Transverse colon (tissue), 4 donors: Measurements from ENCODE around the gene CASP4. TPM values are rescaled to one million over a fixed set of nuclear protein-coding genes. Genes with fewer than 3 reads are reported as not detected.

Experiments used
- DNase-seq: peaks from one replicate; pipeline ENCODE4 v3.0.0-alpha.2; 2019
- H3K27ac ChIP-seq, 4 donors: fragments of 200-600 bp; sonication (generic); 2 replicates each; pipeline ENCODE4 v1.5.1; 2016 to 2018; ENCODE audit warnings: inconsistent platforms in 4 of 4
- H3K27me3 ChIP-seq: fragments of 200-600 bp; sonication (generic); 2 replicates; pipeline ENCODE4 v1.5.1; 2017; ENCODE audit warnings: inconsistent platforms
- H3K36me3 ChIP-seq, 4 donors: fragments of 200-600 bp; sonication (generic); 2 replicates each; pipeline ENCODE4 v1.5.1; 2017 to 2019; ENCODE audit warnings: inconsistent platforms in 4 of 4
- H3K4me1 ChIP-seq, 4 donors: fragments of 200-600 bp; sonication (generic); 2 replicates each; pipeline ENCODE4 v1.5.1; 2017 to 2020; ENCODE audit warnings: inconsistent platforms in 4 of 4
- H3K4me3 ChIP-seq, 4 donors: fragments of 200-600 bp; sonication (generic); 1 replicate in 1 of 4; 2 replicates in 3 of 4; pipeline versions ENCODE4 v1.5.1 to v1.6.1; 2017 to 2019; ENCODE audit warnings: inconsistent platforms in 4 of 4
- H3K9me3 ChIP-seq, 2 donors: fragments of 200-600 bp; sonication (generic); 2 replicates each; pipeline ENCODE4 v1.5.1; 2017 to 2019; ENCODE audit warnings: inconsistent platforms in 2 of 2
- EP300 ChIP-seq: sonication (generic); formaldehyde crosslinking; IDR thresholded peaks from one replicate; pipeline ENCODE4 v1.6.1; 2017; ENCODE audit warnings: antibody characterized with exemption, low read depth
- POLR2A ChIP-seq: fragments of 450-650 bp; IDR thresholded peaks from one replicate; pipeline ENCODE4 v1.6.1; 2016; ENCODE audit warnings: antibody characterized with exemption, mild to moderate bottlenecking, moderate library complexity
- POLR2AphosphoS5 ChIP-seq, 3 donors: sonication (generic); formaldehyde crosslinking; IDR thresholded peaks; one replicate each; pipeline ENCODE4 v1.6.1; 2016; ENCODE audit warnings: antibody characterized with exemption in 3 of 3
- WGBS, 2 donors: methylation state at CpG; one replicate each; pipeline ENCODE4 v1.1.5; 2018; ENCODE audit warnings: low coverage in 1 of 2; 5-methylcytosine and 5-hydroxymethylcytosine counted together
- in situ Hi-C, 4 donors: fragments of 200-750 bp; cut with MboI; loops; one replicate each; pipeline versions ENCODE4 v1.15.0 to v1.15.1; 2017; ENCODE audit warnings: low sequenced_read_pairs in 3 of 4, low pct_ligation_motif_present in 1 of 4, low pct_unique_long_range_greater_than_20kb in 1 of 4
- intact Hi-C: fragments of 100-400 bp; cut with DNase I; formaldehyde crosslinking; loops from one replicate; pipeline ENCODE4 v1.15.1; 2023; ENCODE audit warnings: low total_unique reads
- total RNA-seq, 4 donors: library from RNA; depleted of rRNA; stranded (reverse); fragments of >200 nt; gene quantifications; one replicate each; pipeline ENCODE4 v1.1.0, GENCODE V29; 2016
- TF ChIP-seq, protein P1 (sequence below), 5 experiments: fragments of 200-600 bp in 3 of 5; fragments of 450-650 bp in 2 of 5; sonication (generic) in 3 of 5; IDR thresholded peaks; 1 replicate in 2 of 5; 2 replicates in 3 of 5; pipeline ENCODE4 v1.5.1; 2016 to 2017; ENCODE audit warnings: antibody characterized with exemption in 5 of 5, inconsistent platforms in 3 of 5, mild to moderate bottlenecking in 2 of 5, moderate library complexity in 1 of 5

The CASP4 gene
- total RNA-seq: 10 to 100 TPM; 36.4 to 86.3 (median 49.8) TPM

GRCh38 chr11:104968355-104968855 is at the start of gene CASP4:
Gene CASP4, minus strand, starts transcription at chr11:104968574. Its CDS starts 49 bp downstream, at chr11:104968525.
- Histone ChIP-seq H3K4me1 (peaks cover 15 to 29% (median 18%) of the 10 kb centered on the region in 4 donors), H3K27ac (peak within 1 kb of the TSS; percentile 84 to 94 (median 87)), H3K9me3 (no peaks in the 10 kb centered on the region), H3K36me3 (peaks cover 0 to 8% (median 0%) of the 10 kb centered on the region in 4 donors), H3K27me3 (no peaks in the 10 kb centered on the region), H3K4me3 (peak within 1 kb of the TSS; percentile 21 to 62 (median 35))
- in situ Hi-C loops (no loop called here), intact Hi-C loops (loop anchor here (5.0 kb wide), 1 partner anchor 1424 kb away; no protein-coding TSS in a partner anchor)
- WGBS, 2 donors: 0 to 2% methylated on average over 3 to 4 of the region's 4 CpGs
- TF ChIP-seq EP300 (no peak), POLR2AphosphoS5 (IDR thresholded peaks at IDR 0.05) (peak; percentile 75 to 88 (median 83)), POLR2A (peak; percentile 63)
- TF ChIP-seq, protein P1, sequence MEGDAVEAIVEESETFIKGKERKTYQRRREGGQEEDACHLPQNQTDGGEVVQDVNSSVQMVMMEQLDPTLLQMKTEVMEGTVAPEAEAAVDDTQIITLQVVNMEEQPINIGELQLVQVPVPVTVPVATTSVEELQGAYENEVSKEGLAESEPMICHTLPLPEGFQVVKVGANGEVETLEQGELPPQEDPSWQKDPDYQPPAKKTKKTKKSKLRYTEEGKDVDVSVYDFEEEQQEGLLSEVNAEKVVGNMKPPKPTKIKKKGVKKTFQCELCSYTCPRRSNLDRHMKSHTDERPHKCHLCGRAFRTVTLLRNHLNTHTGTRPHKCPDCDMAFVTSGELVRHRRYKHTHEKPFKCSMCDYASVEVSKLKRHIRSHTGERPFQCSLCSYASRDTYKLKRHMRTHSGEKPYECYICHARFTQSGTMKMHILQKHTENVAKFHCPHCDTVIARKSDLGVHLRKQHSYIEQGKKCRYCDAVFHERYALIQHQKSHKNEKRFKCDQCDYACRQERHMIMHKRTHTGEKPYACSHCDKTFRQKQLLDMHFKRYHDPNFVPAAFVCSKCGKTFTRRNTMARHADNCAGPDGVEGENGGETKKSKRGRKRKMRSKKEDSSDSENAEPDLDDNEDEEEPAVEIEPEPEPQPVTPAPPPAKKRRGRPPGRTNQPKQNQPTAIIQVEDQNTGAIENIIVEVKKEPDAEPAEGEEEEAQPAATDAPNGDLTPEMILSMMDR (IDR thresholded peaks at IDR 0.05): no peak
- DNase-seq: peak; percentile 16

DNA sequence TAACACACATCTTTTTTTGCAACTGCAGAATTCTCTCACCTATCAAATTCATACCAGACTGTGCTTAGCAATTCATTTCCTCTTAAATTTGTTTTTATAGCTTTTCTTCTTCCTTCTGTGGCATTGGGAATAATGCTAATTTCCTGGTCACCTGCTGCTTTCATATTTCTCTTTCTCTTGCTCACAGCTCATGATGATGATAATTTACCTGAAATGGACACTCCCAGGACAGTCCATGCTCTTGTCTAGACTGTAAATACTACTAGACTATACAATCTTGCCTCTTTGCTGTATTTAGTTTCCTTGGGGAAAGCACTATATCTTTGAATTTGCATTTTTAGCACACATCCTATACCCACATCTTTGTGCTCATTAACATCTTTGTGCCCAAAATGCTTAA is 39.1 kb upstream of the CASP4 start:
- in situ Hi-C loops: no loop called here
- intact Hi-C loops: no loop called here
- DNase-seq: no peak
- Histone ChIP-seq H3K27me3 (no peaks in the 10 kb centered on the region), H3K4me3 (no peak overlapping the region), H3K27ac (no peak overlapping the region), H3K4me1 (no peaks in the 10 kb centered on the region), H3K9me3 (no peaks in the 10 kb centered on the region), H3K36me3 (no peaks in the 10 kb centered on the region)
- TF ChIP-seq, protein P1 (IDR thresholded peaks at IDR 0.05): no peak
- TF ChIP-seq POLR2A: no peak

GRCh38 chr11:105005451-105005845 is 37.1 kb upstream of the CASP4 start:
- in situ Hi-C loops (no loop called here), intact Hi-C loops (no loop called here)
- no peak overlapping the region for H3K27ac ChIP-seq
- no peaks in the 10 kb centered on the region for H3K27me3 ChIP-seq
- no peaks in the 10 kb centered on the region for H3K9me3 ChIP-seq
- no peaks in the 10 kb centered on the region for H3K4me1 ChIP-seq
- no peak for DNase-seq
- TF ChIP-seq, protein P1 (IDR thresholded peaks at IDR 0.05): no peak
- no peak for TF ChIP-seq EP300
- no peak for TF ChIP-seq POLR2A
- no peak for TF ChIP-seq POLR2AphosphoS5 (IDR thresholded peaks at IDR 0.05)
- 88 to 94% methylated on average over 2 to 3 of the region's 3 CpGs for WGBS, 2 donors
- no peak overlapping the region for H3K4me3 ChIP-seq
- no peaks in the 10 kb centered on the region for H3K36me3 ChIP-seq

DNA sequence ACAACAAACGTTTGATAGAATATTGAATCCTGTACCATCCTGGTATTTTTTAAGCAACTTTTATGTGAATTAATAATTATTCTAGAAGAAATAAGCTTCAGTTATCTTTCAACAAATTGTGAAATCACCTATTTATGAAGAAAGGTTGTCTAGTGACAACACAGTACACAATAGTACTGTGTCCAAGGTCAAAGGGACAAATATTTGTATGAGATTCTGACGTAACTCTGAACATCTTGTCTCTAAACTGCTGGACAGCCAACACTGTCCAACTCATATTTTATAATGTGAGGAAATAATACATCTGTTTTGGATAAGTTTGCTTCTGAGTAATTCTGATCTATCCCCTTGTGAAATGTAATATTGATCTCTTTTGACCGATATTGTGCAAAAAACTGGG is 35.6 kb upstream of the CASP4 start:
- Histone ChIP-seq H3K9me3 (no peaks in the 10 kb centered on the region), H3K4me3 (no peak overlapping the region), H3K27ac (no peak overlapping the region), H3K36me3 (no peaks in the 10 kb centered on the region), H3K4me1 (no peaks in the 10 kb centered on the region), H3K27me3 (no peaks in the 10 kb centered on the region)
- in situ Hi-C loops: no loop called here
- 69 to 74% methylated on average over 3 of the region's 3 CpGs for WGBS, 2 donors
- intact Hi-C loops: no loop called here
- no peak for DNase-seq
- no peak for TF ChIP-seq POLR2AphosphoS5 (IDR thresholded peaks at IDR 0.05)
- TF ChIP-seq EP300: no peak

DNA sequence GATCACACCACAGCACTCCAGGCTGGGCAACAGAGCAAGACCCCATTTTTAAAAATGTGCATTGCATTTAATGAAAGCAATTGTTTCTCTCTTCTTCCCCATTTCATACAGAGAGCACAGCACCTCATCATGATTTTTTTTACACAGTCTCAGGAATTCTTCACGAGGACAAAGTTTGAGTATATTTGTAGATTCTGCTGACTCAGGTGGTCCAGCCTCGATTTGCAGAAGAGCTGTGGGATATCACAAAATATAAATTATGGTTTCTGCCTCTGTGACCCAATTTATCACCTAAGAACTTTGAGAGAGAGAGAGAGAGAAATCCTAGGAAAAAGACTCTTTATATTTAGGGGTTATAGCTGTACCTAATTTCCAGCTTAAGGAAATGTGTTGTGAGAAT is 34.8 kb upstream of the CASP4 start:
- Histone ChIP-seq H3K27ac (no peak overlapping the region), H3K4me3 (no peak overlapping the region), H3K27me3 (no peaks in the 10 kb centered on the region), H3K4me1 (no peaks in the 10 kb centered on the region), H3K36me3 (no peaks in the 10 kb centered on the region), H3K9me3 (no peaks in the 10 kb centered on the region)
- WGBS, 2 donors: 78% methylated on average over 2 of the region's 2 CpGs; no CpG with 5 or more reads in 1 of the 2 donors
- intact Hi-C loops: no loop called here
- DNase-seq: no peak
- TF ChIP-seq POLR2AphosphoS5 (IDR thresholded peaks at IDR 0.05) (no peak), POLR2A (no peak), EP300 (no peak)
- TF ChIP-seq, protein P1 (IDR thresholded peaks at IDR 0.05): no peak
- in situ Hi-C loops: no loop called here
